Peyer's patch (tissue), 4 donors: ENCODE results near the gene MB21D2.

Experiments
- CTCF ChIP-seq, 6 experiments: fragments of 450-650 bp in 4 of 6; fragments of 200-600 bp in 2 of 6; sonication (generic) in 1 of 6; IDR thresholded peaks; one replicate each; pipeline ENCODE4 v1.5.1; 2017 to 2019; ENCODE audit warnings: antibody characterized with exemption in 6 of 6, mild to moderate bottlenecking in 3 of 6, moderate library complexity in 1 of 6
- POLR2A ChIP-seq, 2 donors: fragments of 450-650 bp; IDR thresholded peaks; one replicate each; pipeline ENCODE4 v1.5.1; 2017; ENCODE audit warnings: antibody characterized with exemption in 2 of 2, mild to moderate bottlenecking in 2 of 2, moderate library complexity in 2 of 2

- TF ChIP-seq CTCF (IDR thresholded peaks at IDR 0.05) (no peak), POLR2A (IDR thresholded peaks at IDR 0.05) (no peak)
Observed at GRCh38 chr3:192953926-192954325, 36.3 kb upstream of the MB21D2 start.
